GM12872 (cell line): ENCODE data around the gene MS4A6E.

Source experiments
- TF ChIP-seq, protein P1 (sequence below): IDR thresholded peaks from 3 replicates; pipeline ENCODE4 v1.5.1; 2011; ENCODE audit warnings: low read depth, mild to moderate bottlenecking, low read length, moderate library complexity; ENCODE audit not compliant: insufficient read depth

Gene MS4A6E

DNA sequence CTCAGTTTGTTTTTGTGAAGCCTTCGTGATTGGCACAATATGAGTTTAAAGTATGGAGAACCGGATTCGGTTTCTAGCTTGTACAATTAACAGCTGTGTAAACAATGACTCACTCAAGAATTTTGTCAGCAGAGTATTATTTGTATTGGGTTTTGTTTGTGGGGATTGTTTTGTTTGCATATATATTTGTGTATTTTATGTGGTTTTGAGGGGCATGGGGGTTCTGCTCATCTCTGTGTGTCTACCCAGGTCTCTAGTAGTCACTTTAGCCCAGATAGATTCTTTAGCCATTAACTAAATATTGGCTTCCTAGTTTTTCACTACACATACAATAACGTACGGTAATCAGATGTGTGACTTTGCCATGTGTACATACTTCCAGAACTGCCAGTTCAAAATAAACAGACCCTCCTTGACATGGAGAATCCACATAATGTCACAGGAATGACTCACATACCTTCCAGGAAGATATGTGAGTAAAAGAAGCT lies 43.8 kb downstream of the MS4A6E start:
- TF ChIP-seq, protein P1, sequence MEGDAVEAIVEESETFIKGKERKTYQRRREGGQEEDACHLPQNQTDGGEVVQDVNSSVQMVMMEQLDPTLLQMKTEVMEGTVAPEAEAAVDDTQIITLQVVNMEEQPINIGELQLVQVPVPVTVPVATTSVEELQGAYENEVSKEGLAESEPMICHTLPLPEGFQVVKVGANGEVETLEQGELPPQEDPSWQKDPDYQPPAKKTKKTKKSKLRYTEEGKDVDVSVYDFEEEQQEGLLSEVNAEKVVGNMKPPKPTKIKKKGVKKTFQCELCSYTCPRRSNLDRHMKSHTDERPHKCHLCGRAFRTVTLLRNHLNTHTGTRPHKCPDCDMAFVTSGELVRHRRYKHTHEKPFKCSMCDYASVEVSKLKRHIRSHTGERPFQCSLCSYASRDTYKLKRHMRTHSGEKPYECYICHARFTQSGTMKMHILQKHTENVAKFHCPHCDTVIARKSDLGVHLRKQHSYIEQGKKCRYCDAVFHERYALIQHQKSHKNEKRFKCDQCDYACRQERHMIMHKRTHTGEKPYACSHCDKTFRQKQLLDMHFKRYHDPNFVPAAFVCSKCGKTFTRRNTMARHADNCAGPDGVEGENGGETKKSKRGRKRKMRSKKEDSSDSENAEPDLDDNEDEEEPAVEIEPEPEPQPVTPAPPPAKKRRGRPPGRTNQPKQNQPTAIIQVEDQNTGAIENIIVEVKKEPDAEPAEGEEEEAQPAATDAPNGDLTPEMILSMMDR: no peak

DNA sequence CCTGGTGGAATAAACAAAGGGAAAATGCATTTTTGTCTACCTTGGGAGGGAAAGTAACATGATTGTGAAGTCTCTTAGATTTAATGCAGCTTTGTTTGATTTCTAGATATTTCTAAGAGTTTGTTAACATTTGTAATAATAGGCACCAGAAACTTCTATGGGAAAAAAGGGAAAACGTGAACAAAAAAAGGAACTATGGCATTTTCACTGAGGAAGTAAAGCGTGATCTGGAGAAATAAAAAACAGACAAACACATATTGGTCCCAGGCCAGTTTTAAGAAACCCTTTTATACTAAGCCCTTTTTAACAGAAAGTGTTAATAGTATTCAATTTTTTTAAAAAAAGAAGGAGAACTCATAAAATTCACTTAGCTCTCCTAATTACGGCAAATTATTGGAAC lies 44.3 kb downstream of the MS4A6E start:
- TF ChIP-seq, protein P1: no peak

DNA sequence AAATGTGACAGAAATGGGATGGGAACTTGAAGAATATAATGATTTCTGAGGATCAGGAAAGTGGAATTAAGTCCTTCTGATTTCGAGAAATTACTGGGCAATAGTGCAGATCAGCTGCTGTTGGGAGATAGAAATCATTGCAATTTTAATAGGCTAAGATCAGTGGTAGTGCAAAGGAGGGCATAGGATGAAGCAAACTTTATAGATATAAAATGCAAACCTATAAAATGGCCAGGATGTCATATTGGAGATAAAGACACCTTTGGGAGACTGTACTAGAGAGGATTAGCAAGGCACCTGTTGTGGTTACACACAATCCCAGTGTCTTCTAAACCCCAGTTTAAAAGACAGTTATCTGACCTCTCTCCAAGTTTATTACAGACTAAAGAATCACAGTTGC lies 44.8 kb downstream of the MS4A6E start:
- TF ChIP-seq, protein P1: no peak

DNA sequence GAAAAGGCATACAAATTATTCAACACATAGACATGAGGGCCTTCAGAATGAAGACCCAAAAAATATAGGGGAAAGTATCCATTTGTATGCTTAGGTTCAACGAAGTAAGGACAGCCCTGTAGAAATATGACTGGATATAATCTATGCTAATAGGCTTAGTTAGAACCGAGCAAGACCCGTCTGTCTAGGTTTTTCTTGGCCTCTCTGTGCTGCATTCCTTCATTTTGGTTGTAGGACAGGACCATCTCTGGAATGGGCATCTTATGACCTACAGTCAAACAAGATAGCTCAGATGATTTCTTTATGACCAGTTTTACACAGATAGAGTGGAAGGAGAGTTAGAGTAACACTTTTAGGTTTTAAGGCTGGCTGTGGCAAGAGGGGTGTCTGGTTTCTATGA lies 45.7 kb downstream of the MS4A6E start:
- TF ChIP-seq, protein P1: no peak

DNA sequence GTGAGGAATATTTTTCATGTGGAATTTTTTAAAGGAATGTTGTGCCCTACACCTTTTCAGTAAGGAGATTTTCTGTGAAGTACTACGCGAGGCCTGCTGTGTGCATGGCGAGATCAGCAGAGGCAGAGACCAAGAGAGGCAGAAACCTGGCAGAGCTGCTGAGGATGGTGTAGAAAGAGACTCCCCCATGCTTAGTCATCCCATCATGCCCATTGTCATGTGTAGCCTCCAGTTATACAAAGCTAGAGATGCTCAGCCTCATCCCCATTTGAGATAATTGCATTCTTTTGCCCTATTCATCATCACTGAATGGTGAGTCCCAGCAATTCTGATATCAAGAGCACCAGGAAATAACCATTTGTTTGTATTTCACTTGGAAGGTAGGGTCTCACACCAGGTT lies 48.3 kb downstream of the MS4A6E start:
- TF ChIP-seq, protein P1: no peak

DNA sequence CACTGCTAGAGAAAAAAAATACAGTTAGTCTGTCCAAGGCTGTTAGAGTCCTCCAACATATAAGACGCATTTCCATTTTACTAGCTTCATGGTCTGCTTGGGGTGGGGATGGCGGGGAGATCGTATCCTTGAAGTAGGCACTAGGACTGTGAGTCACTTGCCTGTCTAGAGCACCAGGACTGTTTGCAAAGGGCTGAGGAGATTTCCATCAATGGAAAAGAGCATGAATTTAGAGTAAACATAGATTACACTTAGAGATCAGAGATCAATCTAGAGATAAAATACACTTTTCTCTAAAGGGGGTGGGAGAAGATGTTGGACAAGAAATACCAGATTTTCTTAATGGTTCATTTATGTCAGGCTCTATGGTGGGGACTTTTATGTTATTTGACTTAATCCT lies 49.5 kb downstream of the MS4A6E start:
- TF ChIP-seq, protein P1: no peak

DNA sequence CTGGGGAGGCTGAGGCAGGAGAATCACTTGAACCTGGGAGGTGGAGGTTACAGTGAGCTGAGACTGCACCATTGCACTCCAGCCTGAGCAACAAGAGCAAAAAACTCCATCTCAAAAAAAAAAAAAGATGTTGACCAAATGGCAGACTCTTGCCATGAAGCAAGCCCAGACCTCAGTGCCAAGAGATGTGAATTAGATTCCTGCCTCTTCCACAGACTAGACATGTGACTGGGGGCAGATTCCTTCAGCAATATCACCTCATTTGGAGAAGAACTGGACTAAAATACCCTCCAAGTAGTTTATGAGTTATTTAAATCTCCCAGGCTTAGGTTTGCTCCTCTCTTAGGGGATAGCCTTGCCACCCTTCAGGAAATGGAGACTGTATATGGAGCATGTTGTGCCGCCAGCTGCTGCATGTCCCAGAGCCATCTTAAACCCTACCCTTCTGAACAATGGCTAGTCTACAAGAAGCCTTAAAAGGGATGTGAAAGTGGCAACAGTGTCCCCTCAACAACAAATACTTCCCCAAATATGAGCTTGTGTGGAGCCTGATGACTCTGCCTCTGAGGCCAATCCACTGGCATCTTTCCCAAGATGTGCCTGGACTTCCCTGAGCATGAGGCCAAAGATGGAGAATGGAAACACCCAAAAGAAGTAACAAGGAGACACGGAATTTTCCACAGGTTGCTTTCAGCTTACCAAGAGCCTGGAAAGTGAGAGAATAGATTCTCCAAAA lies 50.5 kb downstream of the MS4A6E start:
- TF ChIP-seq, protein P1: no peak
